CD4-positive, alpha-beta T cell treated with Interleukin-1 beta for 1 hour (primary cell): ENCODE results near the gene PDZK1IP1.
A peak's percentile ranks its signal among the peaks of the same experiment; 100 is the strongest.
"Not testable (repeated sequence)": the region's sequence is repeated elsewhere in the genome, so short reads cannot be mapped to it uniquely, and the experiment has no call there.

ENCODE experiments used
- DNase-seq, 2 donors: peaks; one replicate each; pipeline ENCODE4 v3.0.0-alpha.2; 2020 to 2022

Gene PDZK1IP1

GRCh38 chr1:47179017-47179987 is 10.5 kb downstream of the PDZK1IP1 start:
- peak; percentile 69 for DNase-seq

GRCh38 chr1:47178654-47179016 is 11.2 kb downstream of the PDZK1IP1 start:
- DNase-seq: no peak

- DNase-seq: no peak
Measured at GRCh38 chr1:47178020-47178419, 11.8 kb downstream of the PDZK1IP1 start.

- DNase-seq: peak; percentile 17 to 38
Measured at GRCh38 chr1:47175227-47175934, 14.5 kb downstream of the PDZK1IP1 start.

GRCh38 chr1:47174656-47175020 is 15.2 kb downstream of the PDZK1IP1 start:
- no peak for DNase-seq

GRCh38 chr1:47172782-47173181 is 17.1 kb downstream of the PDZK1IP1 start:
- DNase-seq: no peak

GRCh38 chr1:47164552-47164951 is 25.3 kb downstream of the PDZK1IP1 start:
- DNase-seq: no peak

- no peak for DNase-seq
Measured at GRCh38 chr1:47161298-47162040, 28.4 kb downstream of the PDZK1IP1 start.

- DNase-seq: no peak
Measured at GRCh38 chr1:47160716-47161115, 29.1 kb downstream of the PDZK1IP1 start.

GRCh38 chr1:47157957-47158356 is 31.9 kb downstream of the PDZK1IP1 start:
- DNase-seq: not testable (repeated sequence)

- not testable (repeated sequence) for DNase-seq
Measured at GRCh38 chr1:47156457-47156856, 33.4 kb downstream of the PDZK1IP1 start.

- DNase-seq: not testable (repeated sequence)
Measured at GRCh38 chr1:47149162-47149561, 40.7 kb downstream of the PDZK1IP1 start.

GRCh38 chr1:47147047-47147785 is 42.6 kb downstream of the PDZK1IP1 start:
- no peak for DNase-seq

GRCh38 chr1:47146495-47146894 is 43.3 kb downstream of the PDZK1IP1 start:
- not testable (repeated sequence) for DNase-seq

GRCh38 chr1:47143654-47144053 is 46.2 kb downstream of the PDZK1IP1 start:
- DNase-seq: not testable (repeated sequence)

- DNase-seq: not testable (repeated sequence)
Measured at GRCh38 chr1:47140358-47140757, 49.5 kb downstream of the PDZK1IP1 start.

- DNase-seq: no peak
Measured at GRCh38 chr1:47137925-47138615, 51.8 kb downstream of the PDZK1IP1 start.

- DNase-seq: no peak
Measured at GRCh38 chr1:47137198-47137597, 52.6 kb downstream of the PDZK1IP1 start, which contains the start of gene CYP4A22. TSS of gene CYP4A22 (plus strand) at chr1:47137441. CDS start at chr1:47137486, 45 bp downstream.
